HFF-Myc (cell line): ENCODE measurements around the gene RNF150.
"Not testable (repeated sequence)": the region's sequence is repeated elsewhere in the genome, so short reads cannot be mapped to it uniquely, and the experiment has no call there.

ENCODE experiments used
- DNase-seq: peaks from one replicate; pipeline ENCODE4 v3.0.0-alpha.2; 2011; ENCODE audit warnings: low read depth; ENCODE audit errors: extremely low read depth
- H3K4me3 ChIP-seq: replicated peaks from 2 replicates; pipeline ENCODE4 v1.5.1; 2011; ENCODE audit warnings: low read depth, mild to moderate bottlenecking, control low read depth, low read length
- TF ChIP-seq, protein P1 (sequence below): IDR thresholded peaks from 2 replicates; pipeline ENCODE4 v1.5.1; 2012; ENCODE audit warnings: mild to moderate bottlenecking, low read depth, low read length, control low read depth; ENCODE audit errors: missing control alignments

Gene RNF150

GRCh38 chr4:141065872-141066271 is 67.4 kb downstream of the RNF150 start:
- TF ChIP-seq, protein P1, sequence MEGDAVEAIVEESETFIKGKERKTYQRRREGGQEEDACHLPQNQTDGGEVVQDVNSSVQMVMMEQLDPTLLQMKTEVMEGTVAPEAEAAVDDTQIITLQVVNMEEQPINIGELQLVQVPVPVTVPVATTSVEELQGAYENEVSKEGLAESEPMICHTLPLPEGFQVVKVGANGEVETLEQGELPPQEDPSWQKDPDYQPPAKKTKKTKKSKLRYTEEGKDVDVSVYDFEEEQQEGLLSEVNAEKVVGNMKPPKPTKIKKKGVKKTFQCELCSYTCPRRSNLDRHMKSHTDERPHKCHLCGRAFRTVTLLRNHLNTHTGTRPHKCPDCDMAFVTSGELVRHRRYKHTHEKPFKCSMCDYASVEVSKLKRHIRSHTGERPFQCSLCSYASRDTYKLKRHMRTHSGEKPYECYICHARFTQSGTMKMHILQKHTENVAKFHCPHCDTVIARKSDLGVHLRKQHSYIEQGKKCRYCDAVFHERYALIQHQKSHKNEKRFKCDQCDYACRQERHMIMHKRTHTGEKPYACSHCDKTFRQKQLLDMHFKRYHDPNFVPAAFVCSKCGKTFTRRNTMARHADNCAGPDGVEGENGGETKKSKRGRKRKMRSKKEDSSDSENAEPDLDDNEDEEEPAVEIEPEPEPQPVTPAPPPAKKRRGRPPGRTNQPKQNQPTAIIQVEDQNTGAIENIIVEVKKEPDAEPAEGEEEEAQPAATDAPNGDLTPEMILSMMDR = no peak
- no peak overlapping the region for H3K4me3 ChIP-seq
- DNase-seq = no peak

DNA sequence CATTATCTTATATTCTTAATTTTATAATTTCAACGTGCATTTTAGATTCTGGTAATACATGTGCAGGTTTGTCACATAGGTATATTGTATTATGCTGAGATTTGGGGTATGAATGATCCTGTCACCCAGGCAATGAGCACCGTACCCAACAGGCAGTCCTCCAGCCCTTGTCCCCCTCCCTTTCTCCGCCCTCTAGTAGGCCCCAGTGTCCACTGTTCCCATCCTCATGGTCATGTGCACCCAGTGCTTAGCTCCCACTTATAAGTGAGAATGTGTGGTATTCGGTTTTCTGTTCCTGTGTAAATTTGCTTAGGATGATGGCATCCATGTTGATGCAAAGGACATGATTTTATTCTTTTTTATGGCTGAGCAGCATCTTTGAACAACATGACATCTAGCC is 70.6 kb downstream of the RNF150 start:
- DNase-seq = no peak
- TF ChIP-seq, protein P1 = no peak

DNA sequence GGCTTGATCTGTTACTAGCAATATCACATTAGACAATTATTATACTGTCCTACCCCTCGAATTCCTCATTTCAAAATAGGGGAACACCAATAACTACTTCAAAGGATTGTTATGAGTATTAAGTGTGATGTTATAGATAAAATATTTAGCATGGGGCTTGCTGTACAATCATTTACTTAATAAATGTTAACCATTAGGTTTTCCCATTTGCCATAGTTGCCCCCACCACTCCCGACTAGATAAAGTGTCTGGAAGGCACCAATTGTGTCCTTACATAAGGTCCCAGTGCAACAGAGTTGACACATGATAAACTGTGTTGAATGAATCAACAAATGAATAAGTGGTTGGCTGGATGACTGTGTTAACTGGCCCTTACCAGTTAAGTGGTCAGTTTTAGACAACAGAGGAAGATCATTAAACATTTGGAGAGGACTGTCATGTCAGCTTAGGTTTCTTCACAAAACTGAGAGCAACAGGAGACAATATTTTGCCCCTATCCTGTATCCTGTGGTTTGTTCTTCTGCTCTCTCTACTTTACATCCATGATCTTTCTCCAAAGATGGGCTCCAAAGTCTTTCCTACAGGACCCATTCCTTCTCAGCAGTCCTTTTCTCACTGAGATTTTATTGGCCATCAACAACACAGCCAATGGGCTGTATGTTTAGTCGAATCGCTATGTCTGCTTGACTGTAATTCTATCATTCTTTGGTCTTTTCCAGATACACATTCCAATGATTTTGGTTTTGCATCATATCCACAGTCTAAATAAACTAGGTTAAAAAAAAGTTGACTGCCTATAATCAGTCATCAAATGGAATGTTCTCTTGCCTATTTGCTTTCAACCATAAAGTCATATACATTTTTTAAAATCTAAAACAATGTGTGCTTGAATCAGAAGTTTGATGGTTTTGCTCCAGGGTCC is 74.4 kb downstream of the RNF150 start:
- DNase-seq = no peak
- no peak overlapping the region for H3K4me3 ChIP-seq
- TF ChIP-seq, protein P1 = no peak

More for the DNA sequence above, 70.6 kb downstream of the RNF150 start:
- H3K4me3 ChIP-seq = no peak overlapping the region

GRCh38 chr4:141057582-141057981 is 75.7 kb downstream of the RNF150 start:
- no peak overlapping the region for H3K4me3 ChIP-seq
- no peak for DNase-seq
- TF ChIP-seq, protein P1 = no peak

- H3K4me3 ChIP-seq = no peak overlapping the region
- TF ChIP-seq, protein P1 = no peak
- DNase-seq = no peak
Measured at GRCh38 chr4:141056473-141056872, 76.8 kb downstream of the RNF150 start.

GRCh38 chr4:141054446-141054845 is 78.8 kb downstream of the RNF150 start:
- no peak overlapping the region for H3K4me3 ChIP-seq
- TF ChIP-seq, protein P1 = no peak
- DNase-seq = no peak

DNA sequence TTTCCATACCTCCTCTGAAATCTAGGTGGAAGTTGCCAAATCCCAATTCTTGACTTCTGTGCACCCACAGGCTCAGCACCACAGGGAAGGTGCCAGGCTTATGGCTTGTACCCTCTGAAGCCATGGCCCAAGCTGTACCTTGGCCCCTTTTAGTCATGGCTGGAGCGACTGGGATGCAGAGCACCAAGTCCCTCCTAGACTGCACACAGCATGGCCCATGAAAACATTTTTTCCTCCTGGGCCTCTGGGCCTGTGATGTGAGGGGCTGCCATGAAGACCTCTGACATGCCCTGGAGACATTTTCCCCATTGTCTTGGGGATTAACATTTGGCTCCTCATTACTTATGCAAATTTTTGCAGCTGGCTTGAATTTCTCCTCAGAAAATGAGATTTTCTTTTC is 82.3 kb downstream of the RNF150 start:
- not testable (repeated sequence) for DNase-seq, H3K4me3 ChIP-seq
